Measurements from ENCODE around the gene AP4B1. TPM values are rescaled to one million over a fixed set of nuclear protein-coding genes. Genes with fewer than 3 reads are reported as not detected.
"Not testable (repeated sequence)": the region's sequence is repeated elsewhere in the genome, so short reads cannot be mapped to it uniquely, and the experiment has no call there.

The AP4B1 gene
- total RNA-seq, 1 donor from 2014 or later: 50.8 TPM

DNA sequence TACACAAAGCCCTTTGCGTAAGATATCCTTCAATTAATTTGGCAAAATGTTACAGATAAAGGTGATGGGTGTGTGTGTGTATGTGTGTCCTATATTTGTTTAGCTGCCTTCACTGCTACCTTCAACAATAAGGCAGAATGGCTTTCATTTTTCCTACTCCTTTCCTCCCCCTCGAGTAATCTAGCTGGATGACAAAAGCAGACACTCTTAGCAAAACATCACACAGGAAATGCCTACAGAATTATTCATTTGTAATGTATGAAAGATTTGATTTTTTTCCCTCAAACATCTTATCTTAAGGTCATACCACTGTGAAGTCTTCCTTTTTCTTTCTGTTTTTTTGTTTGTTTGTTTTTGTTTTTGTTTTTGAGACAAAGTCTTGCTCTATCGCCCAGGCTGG lies 43.7 kb downstream of the AP4B1 start:
- intact Hi-C loops (cut with micrococcal nuclease): no loop called here

DNA sequence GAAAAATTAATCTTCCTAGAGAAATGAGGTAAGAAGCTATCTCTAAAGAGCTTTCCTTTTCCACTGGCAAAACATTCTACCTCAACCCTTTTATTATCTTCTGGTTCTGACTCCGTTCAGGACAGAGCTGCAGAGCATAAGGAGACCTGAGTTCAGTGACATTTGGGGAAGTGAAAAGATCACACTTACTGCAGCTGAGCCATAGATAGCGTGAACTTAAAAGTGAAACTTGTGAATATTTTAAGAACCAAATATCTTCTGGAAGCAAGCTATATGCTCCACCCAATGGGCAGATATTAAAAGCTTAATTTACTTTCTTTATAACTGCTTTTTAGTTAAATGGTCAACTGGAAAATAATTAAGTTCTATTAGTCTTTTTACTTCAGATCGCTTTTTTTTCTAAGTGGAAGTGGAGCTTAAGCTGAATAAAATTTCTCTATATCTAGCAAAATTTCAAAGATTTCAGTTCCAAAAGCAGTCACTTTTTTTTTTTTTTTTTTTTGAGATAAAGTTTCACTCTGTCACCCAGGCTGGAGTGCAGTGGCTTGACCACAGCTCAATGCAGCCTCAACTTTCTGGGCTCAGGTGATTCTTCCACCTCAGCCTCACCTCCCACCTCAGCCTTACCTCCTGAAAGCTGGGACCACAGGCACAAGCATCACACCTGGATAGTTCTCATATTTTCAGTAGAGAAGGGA lies 45.0 kb downstream of the AP4B1 start:
- intact Hi-C loops (cut with micrococcal nuclease): loop anchor here (1.0 kb wide), 1 partner anchor 46 kb away; the partner anchor contains the start of gene DCLRE1B

DNA sequence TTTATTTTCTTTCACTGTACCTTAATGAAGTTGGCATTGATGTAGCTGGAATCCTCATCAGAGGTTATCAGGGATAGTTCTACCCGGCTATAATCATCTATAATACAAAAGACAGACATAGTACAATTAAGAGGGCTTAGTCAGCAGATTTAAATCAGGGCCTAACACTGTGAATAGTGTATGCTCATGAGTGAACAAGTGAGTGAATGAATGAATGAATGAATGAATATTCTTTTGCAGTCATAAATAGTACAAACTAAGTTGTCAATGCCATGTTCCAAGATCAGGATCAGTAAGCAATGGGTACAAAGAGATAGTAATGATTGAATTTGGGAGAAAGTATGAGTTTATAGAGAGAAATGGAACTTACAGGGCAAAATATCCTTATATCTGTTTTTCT lies 45.6 kb downstream of the AP4B1 start:
- intact Hi-C loops (cut with micrococcal nuclease): loop anchor here (1.0 kb wide), 1 partner anchor 46 kb away; the partner anchor contains the start of gene DCLRE1B

DNA sequence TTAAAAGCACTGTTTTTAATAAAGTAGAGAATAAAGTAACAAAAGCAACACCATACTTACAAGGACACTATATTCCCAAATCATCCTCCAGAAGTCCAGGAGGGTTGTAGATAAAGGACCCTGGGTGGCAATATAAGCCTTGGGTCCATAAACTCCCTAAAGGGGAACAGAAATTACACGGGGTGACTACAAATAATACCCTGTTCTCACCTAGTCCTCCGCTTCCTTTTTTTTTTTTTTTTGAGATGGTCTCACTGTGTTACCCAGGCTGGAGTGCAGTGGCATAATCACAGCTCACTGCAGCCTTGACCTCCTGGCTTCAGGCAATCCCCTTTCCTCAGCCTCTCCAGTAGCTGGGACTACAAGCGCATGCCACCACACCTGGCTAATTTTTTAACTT lies 46.2 kb downstream of the AP4B1 start:
- intact Hi-C loops (cut with micrococcal nuclease): no loop called here

DNA sequence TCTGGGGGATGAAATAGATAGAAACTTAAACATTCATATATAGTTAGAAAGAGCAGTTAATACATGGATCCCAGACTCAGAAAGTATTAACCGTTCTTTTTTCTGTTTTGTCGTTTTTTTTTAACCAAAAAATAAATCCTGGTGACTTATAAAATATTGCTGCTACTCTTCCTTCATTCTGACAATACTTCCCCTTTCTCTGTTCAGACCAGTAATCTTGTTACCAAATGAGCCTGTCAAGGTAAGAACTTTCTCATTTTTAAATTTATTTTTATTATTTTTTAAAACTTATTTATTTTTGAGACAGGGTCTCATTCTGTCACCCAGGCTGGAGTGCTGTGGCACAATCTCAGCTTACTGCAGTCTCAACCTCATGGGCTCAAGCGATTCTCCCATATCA lies 46.8 kb downstream of the AP4B1 start:
- intact Hi-C loops (cut with micrococcal nuclease): no loop called here

DNA sequence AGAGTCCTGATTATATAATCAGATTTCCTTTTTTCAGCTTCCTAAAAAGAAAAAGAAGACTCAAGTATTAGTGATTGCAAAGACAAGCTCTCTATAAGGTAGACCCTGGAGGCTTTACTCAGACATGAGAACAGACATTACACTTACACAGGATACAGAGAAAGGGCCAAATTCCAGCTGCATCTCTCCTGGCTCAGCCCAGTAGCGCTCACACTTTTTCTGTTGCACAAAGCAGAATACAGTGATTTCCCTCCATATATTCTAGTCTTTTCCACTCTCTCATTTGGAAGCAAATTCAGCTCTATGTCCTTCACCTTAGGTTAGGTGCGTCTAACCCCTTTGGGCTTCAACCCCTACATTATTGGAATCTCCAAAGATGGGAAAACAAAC lies 48.2 kb downstream of the AP4B1 start:
- intact Hi-C loops (cut with micrococcal nuclease): no loop called here

DNA sequence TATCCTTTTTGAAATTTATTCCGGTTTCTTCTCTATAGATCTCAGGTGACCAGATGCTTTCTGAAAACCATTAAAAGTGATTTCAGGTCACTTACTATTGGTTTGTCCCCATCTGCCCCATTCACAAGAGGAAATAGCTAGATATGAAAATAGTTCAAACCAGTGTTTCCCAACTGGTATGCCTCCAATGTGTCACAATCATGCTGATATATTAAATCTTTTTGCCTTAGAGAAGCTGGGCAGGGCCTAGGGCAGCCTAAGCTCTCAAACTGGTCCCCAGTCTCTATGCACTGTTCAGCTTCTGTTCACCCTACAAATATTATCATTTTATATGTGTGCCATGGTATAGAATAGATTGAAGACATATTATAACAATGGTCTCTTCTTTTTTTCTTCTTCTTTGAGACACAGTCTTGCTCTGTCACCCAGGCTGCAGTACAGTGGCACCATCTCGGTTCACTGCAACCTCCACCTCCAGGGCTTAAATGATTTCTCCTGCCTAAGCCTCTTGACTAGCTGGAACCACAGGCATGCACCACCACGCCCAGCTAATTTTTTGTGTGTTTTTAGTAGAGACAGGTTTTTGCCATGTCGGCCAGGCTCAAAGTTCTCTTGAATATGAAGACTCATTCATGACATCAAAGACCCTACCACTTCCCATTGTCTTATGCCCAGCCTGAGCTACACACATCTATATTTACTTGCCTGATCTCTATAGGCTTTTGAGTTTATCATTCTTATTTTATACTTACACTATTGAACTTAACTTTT lies 48.8 kb downstream of the AP4B1 start:
- intact Hi-C loops (cut with micrococcal nuclease): no loop called here

DNA sequence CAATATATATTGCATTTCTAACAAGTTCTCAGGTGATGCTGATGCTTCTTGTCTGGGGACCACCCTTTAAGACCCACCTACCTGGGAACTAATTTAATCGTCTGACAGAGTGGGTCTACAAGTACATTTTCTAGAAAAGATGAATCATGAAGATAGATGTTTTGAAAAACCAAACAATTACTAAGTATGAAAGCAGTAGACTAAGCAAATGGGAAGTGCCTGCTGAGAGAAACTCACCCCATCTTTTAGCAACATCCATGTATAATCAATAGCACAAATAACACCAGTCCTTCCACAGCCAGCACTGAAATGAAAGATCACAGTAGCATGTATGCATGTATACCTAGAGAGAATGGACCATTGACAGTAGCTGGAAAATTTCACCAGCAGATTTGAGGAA lies 50.4 kb downstream of the AP4B1 start:
- intact Hi-C loops (cut with micrococcal nuclease): loop anchor here (1.0 kb wide), 1 partner anchor 25 kb away; no protein-coding TSS in a partner anchor

DNA sequence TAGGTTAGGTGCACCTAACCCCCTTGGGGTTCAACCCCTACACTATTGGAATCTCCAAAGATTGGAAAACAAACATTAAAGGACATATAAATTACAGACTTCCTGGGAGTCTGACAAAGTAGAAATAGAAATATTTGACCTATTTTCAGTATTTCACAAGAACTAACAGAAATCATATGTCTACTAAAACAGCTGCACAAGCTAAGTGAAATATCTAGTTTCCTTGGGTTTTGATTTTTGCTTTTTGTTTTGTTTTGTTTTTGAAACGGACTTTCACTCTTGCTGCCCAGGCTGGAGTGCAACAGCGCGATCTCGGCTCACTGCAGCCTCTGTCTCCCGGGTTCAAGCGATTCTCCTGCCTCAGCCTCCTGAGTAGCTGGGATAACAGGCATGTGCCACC lies 51.9 kb downstream of the AP4B1 start:
- intact Hi-C loops (cut with micrococcal nuclease): not testable (repeated sequence)

DNA sequence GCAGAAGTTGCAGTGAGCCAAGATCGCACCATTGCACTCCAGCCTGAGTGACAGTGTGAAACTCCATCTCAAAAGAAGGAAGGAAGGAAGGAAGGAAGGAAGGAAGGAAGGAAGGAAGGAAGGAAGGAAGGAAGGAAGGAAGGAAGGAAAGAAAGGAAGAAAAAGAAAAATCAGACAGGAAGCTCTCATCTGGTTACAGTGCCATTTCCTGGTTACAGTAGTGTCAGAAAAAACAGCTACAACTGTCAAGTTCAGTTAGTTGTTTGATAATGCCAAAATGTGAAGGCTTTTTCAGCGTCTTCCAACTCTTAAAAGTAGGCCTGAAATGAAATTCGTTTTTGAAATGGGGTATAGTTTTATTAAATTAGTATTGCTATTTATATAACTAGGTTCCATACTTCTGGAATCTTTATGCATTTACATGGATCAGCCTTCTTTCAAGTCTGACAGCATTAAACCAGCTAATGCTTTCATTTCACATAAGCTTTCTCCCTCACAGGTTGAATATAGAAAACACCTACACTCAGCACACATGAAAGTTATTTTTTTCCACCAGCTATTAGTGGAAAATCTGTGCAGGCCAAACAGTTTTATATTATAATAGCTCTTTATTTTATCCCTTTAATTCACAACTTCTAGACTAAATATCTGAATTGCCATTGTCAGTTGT lies 54.3 kb downstream of the AP4B1 start:
- intact Hi-C loops (cut with micrococcal nuclease): loop anchor here (1.0 kb wide), 1 partner anchor 21 kb away; the partner anchor contains the start of gene PTPN22

DNA sequence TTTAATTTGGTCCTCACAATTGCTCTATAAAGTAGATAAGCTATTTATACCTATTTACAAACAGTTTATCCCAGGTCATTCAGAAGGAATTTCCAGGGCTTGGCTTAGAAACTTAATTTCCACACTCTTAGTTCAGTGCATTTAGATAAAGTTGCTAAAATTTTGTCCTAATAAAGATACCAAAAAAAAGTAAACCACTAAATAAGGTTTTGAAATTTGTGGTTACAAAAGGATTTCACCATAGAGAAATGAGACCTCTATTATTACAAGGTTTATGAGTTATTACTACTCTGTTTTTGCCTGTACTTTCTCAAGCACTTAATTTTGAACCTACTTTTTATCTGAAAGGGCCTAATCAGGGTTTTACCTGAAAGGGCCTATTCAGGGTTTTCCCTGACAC lies 55.5 kb downstream of the AP4B1 start:
- intact Hi-C loops (cut with micrococcal nuclease): no loop called here

DNA sequence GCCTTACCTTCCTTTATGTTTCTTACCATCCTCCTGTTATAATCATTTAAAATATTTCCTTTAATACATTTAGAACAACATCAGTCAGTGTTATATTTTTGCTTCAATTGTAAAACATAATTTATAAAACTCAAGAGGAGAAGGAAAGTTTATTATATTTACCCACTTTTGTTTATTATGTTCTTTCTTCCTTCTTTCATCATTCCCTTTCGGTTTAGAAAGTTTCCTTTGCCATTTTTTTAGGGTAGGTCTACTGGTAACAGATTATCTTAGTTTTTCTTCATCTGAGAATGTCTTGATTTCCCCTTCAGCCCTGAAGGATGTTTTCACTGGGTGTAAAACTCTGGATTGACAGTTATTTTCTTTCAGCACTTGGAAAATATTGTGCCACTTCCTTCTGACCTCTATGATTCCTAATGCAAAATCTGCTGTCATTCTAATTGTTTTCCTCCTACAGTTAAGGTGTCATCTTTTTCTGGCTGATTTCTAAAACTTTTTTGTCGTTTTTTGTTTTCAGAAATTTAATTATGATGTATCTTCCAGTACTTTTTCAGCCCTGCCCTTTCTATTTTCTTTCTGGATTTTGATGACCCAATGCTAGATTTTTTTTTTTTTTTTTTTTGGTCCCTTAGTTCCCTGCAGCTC lies 58.1 kb downstream of the AP4B1 start:
- intact Hi-C loops (cut with micrococcal nuclease): no loop called here

Other genes with a start within 250 kb of the AP4B1 start
- 17.3 and 22.0 TPM in 2 replicates for gene PHTF1, start 145.3 kb downstream of the AP4B1 start, total RNA-seq
- gene RSBN1, start 92.3 kb downstream of the AP4B1 start, total RNA-seq: 23.6 and 25.8 TPM in 2 replicates
- gene PTPN22, start 33.1 kb downstream of the AP4B1 start, total RNA-seq: 73.5 and 80.7 TPM in 2 replicates
- 4.4 and 5.5 TPM in 2 replicates for gene BCL2L15, start 17.2 kb downstream of the AP4B1 start, total RNA-seq
- 15.1 and 15.7 TPM in 2 replicates for gene DCLRE1B, start 527 bp upstream of the AP4B1 start, total RNA-seq
- gene HIPK1, start 24.5 kb upstream of the AP4B1 start, total RNA-seq: 95.8 and 102 TPM in 2 replicates
- gene OLFML3, start 74.7 kb upstream of the AP4B1 start, total RNA-seq: 0.27 TPM in 2 replicates
- not detected in 2 replicates for gene SYT6, start 249.1 kb upstream of the AP4B1 start, total RNA-seq